GM19023 (cell line): ENCODE data around the gene LRRC8B.
"Not testable (repeated sequence)": the region's sequence is repeated elsewhere in the genome, so short reads cannot be mapped to it uniquely, and the experiment has no call there.

Source experiments
- ATAC-seq: cut with Tn5 transposase; IDR thresholded peaks from one replicate; pipeline ENCODE4 v1.9.1; 2021; ENCODE audit warnings: mild to moderate bottlenecking, moderate library complexity; ENCODE audit not compliant: unreplicated experiment

LRRC8B gene

DNA sequence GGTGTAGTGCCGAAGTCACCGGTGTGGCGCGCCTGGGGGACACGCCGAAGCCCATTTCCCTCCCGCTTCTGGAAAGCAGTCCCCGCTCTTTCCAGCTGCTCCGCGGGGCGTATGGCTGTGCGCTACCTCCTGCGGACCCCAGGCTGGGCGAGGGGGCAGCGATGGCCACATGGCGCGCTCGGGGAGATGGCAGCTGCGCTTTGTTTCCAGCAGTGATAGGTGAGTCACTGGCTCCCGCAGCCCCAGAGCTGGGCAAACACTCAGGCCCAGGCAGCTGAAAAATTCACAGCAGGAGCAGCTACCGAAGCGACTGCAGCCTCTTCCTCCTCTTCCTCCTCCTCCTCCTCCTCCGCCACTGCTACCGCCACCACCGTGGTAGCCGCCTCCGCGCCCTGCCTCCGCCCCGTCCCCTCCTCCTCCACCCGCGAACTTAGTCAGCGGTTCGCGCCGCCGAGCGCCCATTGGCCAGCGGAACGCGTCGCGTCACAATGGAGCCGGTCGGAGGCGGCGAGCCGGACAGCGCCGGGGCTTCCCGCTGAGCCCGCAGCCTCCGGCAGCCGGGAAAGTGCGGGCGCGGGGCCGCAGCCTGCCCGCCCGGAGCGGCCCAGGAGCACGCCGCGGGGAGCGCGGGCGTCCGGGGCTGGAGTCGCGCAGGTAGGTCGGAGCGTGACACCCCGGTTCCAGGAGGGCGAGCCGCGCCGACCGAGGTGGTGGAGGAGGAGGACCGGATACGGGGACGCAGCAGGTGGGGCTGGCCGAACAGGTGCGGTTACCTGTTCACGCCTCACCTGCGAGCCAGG, at the start of gene LRRC8B:
LRRC8B (plus strand) TSS at position 461 of the 800 bp plus-strand sequence. CDS start 57,822 bp downstream, outside the sequence.
- peak; percentile 94 for ATAC-seq

- ATAC-seq, result no peak
Observed at GRCh38 chr1:89475269-89475668, 49.4 kb upstream of the LRRC8B start.

DNA sequence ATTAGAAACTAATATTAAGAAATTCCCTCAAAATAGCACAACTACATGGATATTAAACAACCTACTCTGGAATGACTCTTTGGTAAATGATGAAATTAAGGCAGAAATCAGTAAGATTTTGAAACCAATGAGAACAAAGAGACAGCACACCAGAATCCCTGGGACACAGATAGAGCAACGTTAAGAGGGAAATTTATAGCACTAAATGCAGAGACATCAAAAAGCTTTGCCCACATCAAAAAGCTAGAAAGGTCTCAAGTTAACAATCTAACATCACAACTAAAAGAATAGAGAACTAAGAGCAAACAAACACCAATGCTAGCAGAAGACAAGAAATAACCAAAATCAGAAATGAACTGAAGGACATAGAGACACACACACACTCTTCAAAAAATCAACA, 48.6 kb upstream of the LRRC8B start:
- ATAC-seq, result no peak

DNA sequence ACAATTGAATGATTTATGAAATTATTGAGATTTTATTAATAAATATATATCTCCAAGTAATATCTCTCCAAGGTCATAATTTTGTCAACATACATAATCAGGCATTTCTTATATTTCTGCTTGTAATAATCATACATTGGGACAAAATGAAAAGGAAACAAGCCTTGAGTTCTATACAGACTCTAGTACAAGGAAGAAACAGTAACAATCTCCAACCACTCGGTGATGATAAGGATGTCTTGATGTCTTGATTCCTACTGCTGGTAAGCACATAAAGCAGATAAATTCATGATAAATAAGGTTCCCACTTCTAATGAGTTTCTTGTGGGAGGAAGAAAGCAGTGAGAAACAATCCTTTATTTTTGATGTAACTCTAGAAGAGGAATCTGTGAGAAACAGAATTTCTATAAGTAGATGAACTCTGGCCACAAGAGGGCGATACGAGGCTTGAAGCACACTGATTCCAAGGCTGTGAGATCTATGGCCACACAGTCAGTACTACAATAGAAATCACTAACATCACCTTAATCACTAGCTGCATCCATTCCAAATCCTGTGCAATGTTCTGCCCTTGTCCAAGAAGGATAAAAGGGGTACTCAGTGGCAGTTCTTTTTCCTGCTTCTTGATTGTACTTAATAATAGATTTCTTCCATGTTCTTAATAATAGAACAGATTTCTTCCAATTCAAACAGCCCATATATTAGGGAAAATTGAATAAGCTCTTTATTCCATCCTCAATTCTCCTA, 41.4 kb upstream of the LRRC8B start:
- peak; percentile 69 for ATAC-seq

DNA sequence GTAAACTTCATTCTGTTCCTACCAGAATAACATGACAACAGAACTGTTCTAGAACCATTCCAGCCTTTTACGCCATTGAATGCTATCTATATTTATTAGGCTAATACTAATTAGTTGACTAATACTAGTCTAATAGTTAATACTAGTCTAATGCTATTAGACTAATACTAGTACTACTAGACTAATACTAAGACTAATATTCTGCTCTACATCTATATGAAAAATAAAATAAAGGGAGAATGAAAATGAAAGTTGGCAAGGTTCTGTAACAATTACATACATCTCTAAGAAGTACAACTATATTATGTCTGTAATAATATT, 40.9 kb upstream of the LRRC8B start:
- no peak for ATAC-seq

- no peak for ATAC-seq
Observed at GRCh38 chr1:89484092-89485038, 40.3 kb upstream of the LRRC8B start.

GRCh38 chr1:89487972-89488371, 36.7 kb upstream of the LRRC8B start:
- ATAC-seq, result peak; percentile 46

DNA sequence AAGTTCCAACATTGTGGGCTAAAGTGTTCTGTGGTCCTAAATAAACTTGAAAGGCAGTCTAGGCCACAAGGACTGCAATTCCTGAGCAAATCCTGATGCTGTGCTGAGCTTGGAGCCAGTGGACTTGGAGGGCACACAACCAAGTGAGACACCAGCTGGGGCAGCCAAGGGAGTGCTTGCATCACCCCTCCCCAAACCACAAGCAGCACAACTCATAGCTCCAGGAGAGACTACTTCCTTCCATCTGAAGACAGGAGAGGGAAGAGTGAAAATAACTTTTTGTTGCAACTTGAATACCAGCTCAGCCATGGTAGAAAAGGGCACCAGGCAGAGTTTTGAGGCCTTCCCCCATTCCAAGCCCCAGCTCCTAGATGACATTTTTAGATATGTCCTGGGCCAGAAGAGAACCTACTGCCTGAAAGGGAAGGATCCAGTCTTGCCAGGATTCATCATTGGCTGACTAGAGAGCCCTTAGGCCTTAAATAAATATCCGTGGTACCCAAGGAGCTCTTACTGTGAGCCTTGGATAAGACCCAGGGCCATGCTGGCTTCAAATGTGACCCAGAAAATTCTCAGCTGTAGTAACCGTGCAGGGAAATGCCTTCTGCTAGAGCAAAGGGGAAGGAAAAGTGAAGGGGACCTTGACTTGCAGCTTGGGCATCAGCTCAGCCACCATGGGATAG, 35.4 kb upstream of the LRRC8B start:
- ATAC-seq, result no peak

- ATAC-seq, result no peak
Observed at GRCh38 chr1:89490389-89490788, 34.2 kb upstream of the LRRC8B start.

- no peak for ATAC-seq
Observed at GRCh38 chr1:89499320-89499719, 25.3 kb upstream of the LRRC8B start.

- no peak for ATAC-seq
Observed at GRCh38 chr1:89502042-89502441, 22.6 kb upstream of the LRRC8B start.

GRCh38 chr1:89502895-89503294, 21.7 kb upstream of the LRRC8B start:
- no peak for ATAC-seq

DNA sequence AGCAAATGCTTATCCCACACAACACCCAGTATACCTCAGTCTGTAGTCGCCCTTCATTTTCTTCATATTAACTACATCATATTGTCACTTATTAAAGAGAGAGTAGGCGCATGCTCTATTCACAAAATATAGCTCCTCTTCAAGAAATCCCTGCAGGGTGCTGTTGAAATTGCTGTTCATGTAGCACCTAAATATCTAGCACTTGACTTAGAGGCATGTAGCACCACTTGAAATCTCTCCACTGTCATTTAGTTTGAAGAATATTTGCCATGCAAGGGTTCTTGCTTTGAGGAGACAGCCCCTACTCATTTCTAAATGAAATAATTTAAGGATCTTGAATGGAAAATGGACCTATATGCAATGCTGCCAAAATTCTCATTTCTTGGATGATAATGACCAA, 20.9 kb upstream of the LRRC8B start:
- no peak for ATAC-seq

GRCh38 chr1:89510061-89510460, 14.6 kb upstream of the LRRC8B start:
- ATAC-seq, result not testable (repeated sequence)

GRCh38 chr1:89512996-89513720, 11.5 kb upstream of the LRRC8B start:
- ATAC-seq, result no peak

- no peak for ATAC-seq
Observed at GRCh38 chr1:89516055-89516454, 8.6 kb upstream of the LRRC8B start.

DNA sequence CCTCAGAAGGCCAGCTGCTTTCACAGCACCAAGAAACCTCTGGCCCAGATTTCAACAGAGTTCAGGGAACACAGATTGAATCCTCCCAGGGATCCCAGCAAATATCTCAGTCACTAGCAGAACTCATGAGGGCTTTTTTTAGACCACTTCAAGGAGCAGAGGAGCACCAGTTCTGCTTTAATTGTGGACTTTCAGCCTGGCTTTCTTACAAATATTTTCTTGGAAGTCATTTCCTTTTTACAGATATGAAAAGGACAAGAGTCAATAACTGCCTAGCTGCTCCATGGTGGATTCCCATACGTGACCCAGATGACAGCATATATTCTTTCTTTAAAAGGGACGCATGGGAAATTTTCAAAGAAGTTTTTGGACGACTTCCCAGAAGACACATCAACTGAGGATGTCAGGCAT, 6.4 kb upstream of the LRRC8B start:
- ATAC-seq, result no peak

- ATAC-seq, result no peak
Observed at GRCh38 chr1:89519779-89520358, 4.8 kb upstream of the LRRC8B start.

- not testable (repeated sequence) for ATAC-seq
Observed at GRCh38 chr1:89521977-89522376, 2.7 kb upstream of the LRRC8B start.
